ENCODE data around the gene LPP. TPM values are rescaled to one million over a fixed set of nuclear protein-coding genes. Genes with fewer than 3 reads are reported as not detected.

Gene LPP
- total and polyA plus RNA-seq, 2 of the 4 experiments (the other 2 are of a cell fraction): 16.0 to 130 TPM

DNA sequence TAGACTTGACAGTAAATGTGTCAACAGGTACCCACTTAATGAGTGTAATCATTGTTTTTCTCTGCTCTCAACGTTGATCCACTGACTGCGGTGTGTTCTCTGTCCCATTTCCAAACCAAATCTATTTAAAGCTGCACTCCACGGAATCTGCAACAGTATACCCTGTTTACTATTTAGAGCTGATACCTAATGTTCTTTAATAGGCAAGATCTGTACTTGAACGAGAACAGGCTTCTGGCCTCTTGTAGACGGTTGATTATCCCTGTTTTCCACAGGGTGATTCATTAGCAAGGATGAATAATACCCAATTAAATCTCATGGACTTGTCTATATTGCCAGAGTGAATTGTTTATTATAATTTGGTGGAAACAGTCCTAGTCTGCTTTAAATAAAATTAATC, 189.9 kb downstream of the LPP start:
- dilution Hi-C loops (cut with HindIII; ENCODE audit: low sequenced_read_pairs, unreplicated experiment) (no loop called here), in situ Hi-C loops (cut with MboI; ENCODE audit: low sequenced_read_pairs) (no loop called here), intact Hi-C loops (cut with micrococcal nuclease) (loop anchor here (10.0 kb wide), 1 partner anchor 611 kb away; no protein-coding TSS in a partner anchor)
- Histone ChIP-seq H3K36me3 (ENCODE audit: control insufficient read depth, insufficient read depth, low read length) (peaks cover 8% of the 10 kb centered on the region), H2AK9ac (replicated peaks; ENCODE audit: low read depth, low read length, poor library complexity) (no peak overlapping the region), H3K27me3 (ENCODE audit: control insufficient read depth, insufficient read depth, low read length) (no peaks in the 10 kb centered on the region), H2AFZ (replicated peaks; ENCODE audit: low read length, poor library complexity) (no peak overlapping the region), H2BK15ac (ENCODE audit: low read depth, low read length) (no peak overlapping the region), H3K79me1 (ENCODE audit: low read depth in 1 of 2, low read length in 2 of 2) (peaks cover 52 to 77% of the 10 kb centered on the region in 2 experiments), H2BK20ac (ENCODE audit: low read depth, low read length) (no peak overlapping the region), H3K56ac (ENCODE audit: extremely low read depth, insufficient read depth, low read length) (no peak overlapping the region), H3K9ac (ENCODE audit: low read depth, low read length) (no peak overlapping the region), H3K4me2 (ENCODE audit: low read depth, low read length) (no peak overlapping the region), H2BK5ac (ENCODE audit: low read depth, low read length, poor library complexity, severe bottlenecking) (no peak overlapping the region), H2AK5ac (ENCODE audit: low read depth, low read length) (no peak overlapping the region), H2BK120ac (ENCODE audit: low read depth, low read length) (no peak overlapping the region), H3K4ac (ENCODE audit: low read depth, low read length) (no peak overlapping the region), H3K9me1 (ENCODE audit: insufficient read depth, low read length) (peaks cover 22% of the 10 kb centered on the region), H3K27ac (ENCODE audit: insufficient read depth, low read length) (no peak overlapping the region), H3K18ac (ENCODE audit: low read depth, low read length) (no peak overlapping the region), H3K4me3 (ENCODE audit: insufficient read depth, low read depth, low read length) (no peak overlapping the region), H3K14ac (replicated peaks; ENCODE audit: low read depth, low read length) (no peak overlapping the region), H3K4me1 (ENCODE audit: control insufficient read depth, insufficient read depth, low read length) (peaks cover 15% of the 10 kb centered on the region), H4K20me1 (ENCODE audit: insufficient read depth, low read length) (peaks cover 50% of the 10 kb centered on the region), H4K8ac (ENCODE audit: low read depth in 2 of 2, low read length in 2 of 2) (no peak overlapping the region), H4K5ac (ENCODE audit: low read depth, low read length) (no peak overlapping the region), H3K23ac (ENCODE audit: low read depth, low read length) (no peak overlapping the region), H4K91ac (ENCODE audit: insufficient read depth, low read depth, low read length) (no peak overlapping the region), H3K9me3 (ENCODE audit: control insufficient read depth, insufficient read depth, low read length) (no peaks in the 10 kb centered on the region)
- CTCF ChIA-PET: no interaction called here
- no TSS peak for BruUV-seq (replicated peaks)
- TF ChIP-seq SMC3 (IDR thresholded peaks at IDR 0.05; ENCODE audit: low read depth, low read length) (no peak), RFX5 (IDR thresholded peaks at IDR 0.05; ENCODE audit: low read depth, low read length) (no peak), MXI1 (IDR thresholded peaks at IDR 0.05; ENCODE audit: borderline replicate concordance, low read depth, low read length) (no peak), RCOR1 (IDR thresholded peaks at IDR 0.05; ENCODE audit: insufficient replicate concordance, low read length) (no peak), MAZ (IDR thresholded peaks at IDR 0.05; ENCODE audit: borderline replicate concordance, low read depth, low read length) (no peak), RAD21 (IDR thresholded peaks at IDR 0.05; ENCODE audit: low read length) (no peak), FOS (IDR thresholded peaks at IDR 0.05; ENCODE audit: low read depth, low read length) (no peak), BHLHE40 (IDR thresholded peaks at IDR 0.05; ENCODE audit: low read depth, low read length) (no peak)
- TF ChIP-seq, protein P1, sequence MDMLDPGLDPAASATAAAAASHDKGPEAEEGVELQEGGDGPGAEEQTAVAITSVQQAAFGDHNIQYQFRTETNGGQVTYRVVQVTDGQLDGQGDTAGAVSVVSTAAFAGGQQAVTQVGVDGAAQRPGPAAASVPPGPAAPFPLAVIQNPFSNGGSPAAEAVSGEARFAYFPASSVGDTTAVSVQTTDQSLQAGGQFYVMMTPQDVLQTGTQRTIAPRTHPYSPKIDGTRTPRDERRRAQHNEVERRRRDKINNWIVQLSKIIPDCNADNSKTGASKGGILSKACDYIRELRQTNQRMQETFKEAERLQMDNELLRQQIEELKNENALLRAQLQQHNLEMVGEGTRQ (IDR thresholded peaks at IDR 0.05; ENCODE audit: low read depth, low read length): no peak
- TF ChIP-seq, protein P2, sequence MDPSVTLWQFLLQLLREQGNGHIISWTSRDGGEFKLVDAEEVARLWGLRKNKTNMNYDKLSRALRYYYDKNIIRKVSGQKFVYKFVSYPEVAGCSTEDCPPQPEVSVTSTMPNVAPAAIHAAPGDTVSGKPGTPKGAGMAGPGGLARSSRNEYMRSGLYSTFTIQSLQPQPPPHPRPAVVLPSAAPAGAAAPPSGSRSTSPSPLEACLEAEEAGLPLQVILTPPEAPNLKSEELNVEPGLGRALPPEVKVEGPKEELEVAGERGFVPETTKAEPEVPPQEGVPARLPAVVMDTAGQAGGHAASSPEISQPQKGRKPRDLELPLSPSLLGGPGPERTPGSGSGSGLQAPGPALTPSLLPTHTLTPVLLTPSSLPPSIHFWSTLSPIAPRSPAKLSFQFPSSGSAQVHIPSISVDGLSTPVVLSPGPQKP (IDR thresholded peaks at IDR 0.05; ENCODE audit: borderline replicate concordance, low read depth, low read length): no peak
- TF ChIP-seq, protein P3, sequence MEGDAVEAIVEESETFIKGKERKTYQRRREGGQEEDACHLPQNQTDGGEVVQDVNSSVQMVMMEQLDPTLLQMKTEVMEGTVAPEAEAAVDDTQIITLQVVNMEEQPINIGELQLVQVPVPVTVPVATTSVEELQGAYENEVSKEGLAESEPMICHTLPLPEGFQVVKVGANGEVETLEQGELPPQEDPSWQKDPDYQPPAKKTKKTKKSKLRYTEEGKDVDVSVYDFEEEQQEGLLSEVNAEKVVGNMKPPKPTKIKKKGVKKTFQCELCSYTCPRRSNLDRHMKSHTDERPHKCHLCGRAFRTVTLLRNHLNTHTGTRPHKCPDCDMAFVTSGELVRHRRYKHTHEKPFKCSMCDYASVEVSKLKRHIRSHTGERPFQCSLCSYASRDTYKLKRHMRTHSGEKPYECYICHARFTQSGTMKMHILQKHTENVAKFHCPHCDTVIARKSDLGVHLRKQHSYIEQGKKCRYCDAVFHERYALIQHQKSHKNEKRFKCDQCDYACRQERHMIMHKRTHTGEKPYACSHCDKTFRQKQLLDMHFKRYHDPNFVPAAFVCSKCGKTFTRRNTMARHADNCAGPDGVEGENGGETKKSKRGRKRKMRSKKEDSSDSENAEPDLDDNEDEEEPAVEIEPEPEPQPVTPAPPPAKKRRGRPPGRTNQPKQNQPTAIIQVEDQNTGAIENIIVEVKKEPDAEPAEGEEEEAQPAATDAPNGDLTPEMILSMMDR (conservative IDR thresholded peaks at IDR 0.05; ENCODE audit: low read depth, low read length): no peak
- no CpG with 5 or more reads among the region's 5 CpGs for WGBS, 2 experiments (ENCODE audit: extremely low coverage in 2 of 2, insufficient read length in 1 of 2)
- ATAC-seq (ENCODE audit: low read depth): no peak
- DNase-seq: no peak
- POLR2A ChIA-PET (ENCODE audit: unreplicated experiment): no interaction called here
